HG02870 (cell line): ENCODE measurements around the gene PA2G4.
"Not testable (repeated sequence)": the region's sequence is repeated elsewhere in the genome, so short reads cannot be mapped to it uniquely, and the experiment has no call there.

ENCODE experiments used
- ATAC-seq: cut with Tn5 transposase; IDR thresholded peaks from one replicate; pipeline ENCODE4 v1.9.1; 2021; ENCODE audit warnings: mild to moderate bottlenecking, moderate library complexity; ENCODE audit not compliant: unreplicated experiment

PA2G4 gene

DNA sequence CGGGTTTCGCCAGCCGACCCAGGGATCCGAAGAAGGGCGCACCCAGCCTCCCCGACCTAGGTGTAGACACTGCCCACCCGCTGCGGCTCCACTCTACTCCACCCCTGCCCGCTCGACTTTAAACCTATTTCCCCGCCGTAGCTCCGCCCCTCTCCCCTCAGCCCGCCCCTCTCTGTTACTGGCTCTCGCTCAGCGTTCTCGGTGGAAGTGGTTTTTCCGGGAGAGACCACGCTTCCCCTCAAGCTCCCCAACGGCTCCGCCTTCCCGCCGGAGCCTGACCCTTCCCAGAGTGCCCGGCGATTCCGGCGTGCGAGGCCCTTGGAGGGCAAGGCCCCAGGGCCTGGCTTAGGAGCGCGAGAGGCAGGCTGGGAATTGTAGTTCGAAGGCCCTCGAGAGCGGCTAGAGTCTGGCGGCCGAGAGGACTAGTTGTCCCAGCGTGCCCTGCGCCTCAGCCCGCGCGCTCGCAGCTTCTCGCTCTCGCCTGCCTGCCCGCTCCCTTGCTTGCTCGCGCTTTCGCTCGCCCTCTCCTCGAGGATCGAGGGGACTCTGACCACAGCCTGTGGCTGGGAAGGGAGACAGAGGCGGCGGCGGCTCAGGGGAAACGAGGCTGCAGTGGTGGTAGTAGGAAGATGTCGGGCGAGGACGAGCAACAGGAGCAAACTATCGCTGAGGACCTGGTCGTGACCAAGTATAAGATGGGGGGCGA is at the start of gene PA2G4:
Gene PA2G4 (plus strand): TSS at position 451 of the 706 bp plus-strand sequence. CDS start 179 bp downstream, at position 630.
- peak; percentile 92 for ATAC-seq

DNA sequence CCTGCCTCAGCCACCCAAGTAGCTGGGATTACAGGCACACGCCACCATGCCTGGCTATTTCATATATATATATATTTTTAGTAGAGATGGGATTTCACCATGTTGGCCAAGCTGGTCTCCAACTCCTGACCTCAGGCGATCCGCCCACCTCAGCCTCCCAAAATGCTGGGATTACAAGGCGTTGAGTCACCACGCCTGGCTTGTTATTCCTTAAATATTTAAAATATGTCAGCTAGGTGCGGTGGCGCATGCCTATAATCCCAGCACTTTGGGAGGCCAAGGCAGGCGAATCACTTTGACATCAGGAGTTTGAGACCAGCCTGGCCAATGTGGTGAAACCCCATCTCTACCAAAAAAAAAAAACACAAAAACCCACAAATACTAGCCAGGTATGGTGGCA is 44.4 kb upstream of the PA2G4 start:
- not testable (repeated sequence) for ATAC-seq

DNA sequence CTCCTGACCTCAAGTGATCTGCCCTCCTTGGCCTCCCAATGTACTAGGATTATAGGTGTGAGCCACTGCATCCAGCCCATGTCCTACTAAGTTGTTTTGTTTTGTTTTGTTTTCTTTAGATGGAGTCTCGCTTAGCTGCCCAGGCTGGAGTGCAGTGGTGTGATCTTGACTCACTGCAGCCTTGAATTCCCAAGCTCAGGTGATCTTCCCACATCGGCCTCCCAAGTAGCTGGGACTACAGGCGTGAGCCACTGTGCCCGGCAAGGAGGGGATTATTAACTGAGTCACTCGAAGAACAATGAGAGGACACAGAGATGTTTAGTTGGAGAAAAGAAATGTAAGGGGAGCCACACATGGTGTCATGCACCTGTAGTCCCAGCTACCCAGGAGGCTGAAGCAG is 42.4 kb upstream of the PA2G4 start:
- ATAC-seq, result no peak

DNA sequence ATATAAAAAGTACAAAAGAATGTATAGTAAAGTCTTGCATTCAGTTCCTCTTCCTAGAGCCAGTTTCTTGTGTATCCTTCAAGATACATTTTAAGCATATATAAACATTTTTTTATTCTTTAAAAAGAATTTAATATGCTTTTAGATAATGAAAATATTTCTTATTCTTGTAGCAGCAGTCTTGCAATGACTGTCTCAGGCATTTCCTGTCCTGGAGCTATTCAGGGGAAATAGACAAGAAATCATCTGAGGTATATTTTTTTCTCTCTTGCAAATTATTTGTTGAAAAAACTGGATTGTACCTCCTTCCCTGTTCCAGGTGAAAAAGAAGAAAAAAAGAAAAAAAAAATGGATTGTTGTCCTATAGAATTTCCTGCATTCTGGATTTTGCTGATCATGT is 41.4 kb upstream of the PA2G4 start:
- ATAC-seq, result no peak

DNA sequence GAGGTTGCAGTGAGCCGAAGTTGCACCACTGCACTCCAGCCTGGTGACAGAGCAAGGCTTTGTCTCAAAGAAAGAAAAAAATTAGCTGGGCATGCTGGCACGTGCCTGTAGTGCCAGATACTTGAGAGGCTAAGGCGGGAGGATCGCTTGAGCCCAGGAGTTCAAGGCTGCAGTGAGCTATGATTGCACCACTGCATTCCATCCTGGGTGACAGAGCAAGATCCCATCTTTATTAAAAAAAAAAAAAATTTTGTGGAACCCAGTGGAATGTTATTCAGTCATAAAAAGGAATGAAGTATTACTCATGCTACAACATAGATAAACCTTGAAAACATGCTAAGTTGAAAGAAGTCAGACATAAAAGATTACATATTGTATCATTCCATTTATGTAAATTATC is 32.7 kb upstream of the PA2G4 start:
- ATAC-seq, result no peak

DNA sequence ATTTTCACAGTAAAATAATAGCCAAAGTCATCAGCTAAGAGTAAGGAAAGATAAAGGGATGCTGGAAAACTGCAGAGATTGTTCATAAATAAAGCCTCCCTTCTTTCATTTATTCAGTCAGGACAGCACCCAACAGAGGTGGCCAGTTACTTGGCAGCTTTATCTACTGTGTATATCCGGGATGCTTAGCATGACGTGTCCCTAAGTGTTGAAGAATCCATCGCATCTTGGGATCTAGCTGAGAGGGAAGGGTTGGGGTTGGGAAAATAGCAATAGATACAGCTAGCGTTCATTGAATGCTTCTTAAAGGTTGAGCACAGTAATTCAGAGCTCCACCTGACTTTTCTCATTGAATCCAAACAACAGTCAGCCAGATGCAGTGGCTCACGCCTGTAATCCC is 30.0 kb upstream of the PA2G4 start:
- ATAC-seq, result no peak

DNA sequence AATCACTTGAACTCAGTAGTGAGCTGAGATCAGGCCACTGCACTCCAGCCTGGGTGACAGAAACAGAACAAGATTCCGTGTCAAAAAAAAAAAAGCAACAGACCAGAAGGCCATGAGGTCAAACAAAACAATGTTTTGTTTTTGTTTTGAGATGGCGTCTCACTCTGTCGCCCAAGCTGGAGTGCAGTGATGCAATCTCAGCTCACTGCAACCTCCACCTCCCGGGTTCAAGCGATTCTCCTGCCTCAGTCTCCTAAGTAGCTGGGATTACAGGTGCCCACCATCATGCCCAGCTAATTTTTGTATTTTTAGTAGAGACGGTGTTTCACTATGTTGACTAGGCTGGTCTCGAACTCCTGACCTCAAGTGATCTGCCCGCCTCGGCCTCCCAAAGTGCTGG is 26.4 kb upstream of the PA2G4 start:
- ATAC-seq, result not testable (repeated sequence)

DNA sequence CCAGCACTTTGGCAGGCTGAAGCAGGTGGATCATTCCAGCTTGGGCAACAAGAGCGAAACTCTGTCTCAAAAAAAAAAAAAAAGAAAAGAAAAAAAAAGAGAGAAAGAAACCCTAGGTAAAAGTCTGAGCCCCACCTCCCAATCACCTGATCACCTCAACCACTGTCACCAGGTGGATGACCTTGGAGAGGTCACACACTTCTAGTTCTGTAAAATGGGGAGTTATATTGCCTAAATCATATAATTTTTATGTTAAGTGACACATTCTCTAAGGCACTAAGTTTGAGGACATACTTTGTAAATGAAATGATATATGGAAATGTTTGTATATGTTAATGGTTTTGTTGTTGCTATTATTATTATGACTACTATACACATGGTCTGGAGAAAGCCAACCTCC is 25.9 kb upstream of the PA2G4 start:
- no peak for ATAC-seq

DNA sequence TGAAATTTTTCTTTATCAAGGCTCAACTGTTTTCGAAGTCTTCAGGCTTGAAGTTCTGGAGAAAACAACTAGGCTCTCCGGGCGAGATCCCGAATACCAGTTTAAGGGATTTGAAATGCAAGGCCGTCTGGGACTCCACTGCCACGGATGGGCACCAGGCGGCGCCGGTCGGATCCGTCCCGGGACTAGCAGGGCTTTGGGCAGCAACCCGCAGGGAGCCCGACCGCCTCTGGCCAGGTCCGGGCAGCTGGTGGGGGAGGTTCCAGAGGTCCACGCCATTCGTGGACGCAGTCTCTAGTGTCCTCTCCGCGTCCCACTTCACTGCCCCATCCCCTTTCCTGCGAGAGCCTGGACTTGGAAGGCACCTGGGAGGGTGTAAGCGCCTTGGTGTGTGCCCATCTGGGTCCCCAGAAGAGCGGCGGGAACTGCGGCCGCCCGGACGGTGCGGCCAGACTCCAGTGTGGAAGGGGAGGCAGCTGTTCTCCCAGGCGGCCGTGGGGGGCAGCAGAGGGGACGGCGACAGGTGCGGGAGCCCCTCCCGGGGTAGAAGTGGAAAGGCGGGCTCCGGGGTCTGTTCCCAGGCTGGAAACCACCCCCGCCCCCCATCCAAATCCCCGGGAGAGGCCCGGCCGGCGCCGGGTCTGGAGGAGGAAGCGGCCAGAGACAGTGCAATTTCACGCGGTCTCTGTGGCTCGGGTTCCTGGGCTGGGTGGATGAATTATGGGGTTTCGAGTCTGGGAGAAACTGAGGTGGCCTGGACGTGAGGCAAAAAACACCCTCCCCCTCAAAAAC is 25.2 kb upstream of the PA2G4 start:
- no peak for ATAC-seq

DNA sequence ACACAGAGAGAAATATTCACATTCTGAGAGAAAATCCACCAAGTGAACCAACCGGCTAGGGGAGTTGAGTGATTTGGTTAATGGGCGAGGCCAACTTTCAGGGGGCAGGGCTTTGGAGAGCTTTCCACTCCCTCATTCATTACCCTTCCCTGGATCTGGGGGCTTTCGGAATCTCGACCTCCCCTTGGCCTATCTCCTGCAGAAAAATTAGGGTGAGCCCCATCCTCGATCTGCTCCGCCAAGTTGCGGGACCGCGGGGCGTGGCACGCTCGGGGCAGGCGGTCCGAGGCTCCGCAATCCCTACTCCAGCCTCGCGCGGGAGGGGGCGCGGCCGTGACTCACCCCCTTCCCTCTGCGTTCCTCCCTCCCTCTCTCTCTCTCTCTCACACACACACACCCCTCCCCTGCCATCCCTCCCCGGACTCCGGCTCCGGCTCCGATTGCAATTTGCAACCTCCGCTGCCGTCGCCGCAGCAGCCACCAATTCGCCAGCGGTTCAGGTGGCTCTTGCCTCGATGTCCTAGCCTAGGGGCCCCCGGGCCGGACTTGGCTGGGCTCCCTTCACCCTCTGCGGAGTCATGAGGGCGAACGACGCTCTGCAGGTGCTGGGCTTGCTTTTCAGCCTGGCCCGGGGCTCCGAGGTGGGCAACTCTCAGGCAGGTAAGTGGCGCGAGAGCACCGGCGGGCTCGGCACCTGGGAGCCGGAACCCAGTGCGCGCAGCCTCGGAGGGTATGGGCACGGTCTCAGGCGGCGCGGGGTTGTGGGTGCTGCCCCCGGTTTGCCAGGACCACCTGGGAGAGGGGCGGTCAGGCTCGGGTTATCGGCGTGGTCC is 24.4 kb upstream of the PA2G4 start, which contains the start of gene ERBB3:
Gene ERBB3 (plus strand): TSS at position 443 of the 833 bp plus-strand sequence. CDS start 136 bp downstream, at position 579.
- no peak for ATAC-seq

DNA sequence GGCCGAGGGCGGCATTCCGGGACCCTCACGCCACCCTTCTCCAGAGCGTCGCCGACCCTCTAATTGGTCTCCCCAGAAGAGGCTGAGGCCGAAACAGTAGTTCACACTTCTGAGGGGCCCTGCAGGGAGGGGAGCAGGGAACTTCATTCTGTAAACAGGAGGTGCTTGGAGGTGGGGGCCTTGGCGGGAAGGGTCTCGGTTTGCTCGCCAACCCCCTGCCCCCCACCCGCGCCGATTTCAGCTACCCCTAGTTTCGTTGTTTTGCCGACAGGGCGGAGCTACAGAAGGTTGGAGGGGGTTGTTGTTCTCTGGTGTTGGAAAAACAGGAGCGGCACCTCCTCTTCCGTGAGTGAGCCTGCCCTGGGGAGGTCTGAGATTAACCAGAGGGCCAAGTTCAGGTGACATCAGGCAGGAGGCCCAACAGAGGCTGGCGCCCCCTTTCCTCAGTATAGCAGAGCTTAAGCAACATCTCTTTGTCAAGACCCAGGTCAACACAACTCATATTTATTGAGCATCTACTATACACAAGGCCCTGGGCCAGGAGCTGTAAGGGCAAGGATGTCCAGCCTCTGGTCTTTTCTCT is 23.7 kb upstream of the PA2G4 start:
- no peak for ATAC-seq

DNA sequence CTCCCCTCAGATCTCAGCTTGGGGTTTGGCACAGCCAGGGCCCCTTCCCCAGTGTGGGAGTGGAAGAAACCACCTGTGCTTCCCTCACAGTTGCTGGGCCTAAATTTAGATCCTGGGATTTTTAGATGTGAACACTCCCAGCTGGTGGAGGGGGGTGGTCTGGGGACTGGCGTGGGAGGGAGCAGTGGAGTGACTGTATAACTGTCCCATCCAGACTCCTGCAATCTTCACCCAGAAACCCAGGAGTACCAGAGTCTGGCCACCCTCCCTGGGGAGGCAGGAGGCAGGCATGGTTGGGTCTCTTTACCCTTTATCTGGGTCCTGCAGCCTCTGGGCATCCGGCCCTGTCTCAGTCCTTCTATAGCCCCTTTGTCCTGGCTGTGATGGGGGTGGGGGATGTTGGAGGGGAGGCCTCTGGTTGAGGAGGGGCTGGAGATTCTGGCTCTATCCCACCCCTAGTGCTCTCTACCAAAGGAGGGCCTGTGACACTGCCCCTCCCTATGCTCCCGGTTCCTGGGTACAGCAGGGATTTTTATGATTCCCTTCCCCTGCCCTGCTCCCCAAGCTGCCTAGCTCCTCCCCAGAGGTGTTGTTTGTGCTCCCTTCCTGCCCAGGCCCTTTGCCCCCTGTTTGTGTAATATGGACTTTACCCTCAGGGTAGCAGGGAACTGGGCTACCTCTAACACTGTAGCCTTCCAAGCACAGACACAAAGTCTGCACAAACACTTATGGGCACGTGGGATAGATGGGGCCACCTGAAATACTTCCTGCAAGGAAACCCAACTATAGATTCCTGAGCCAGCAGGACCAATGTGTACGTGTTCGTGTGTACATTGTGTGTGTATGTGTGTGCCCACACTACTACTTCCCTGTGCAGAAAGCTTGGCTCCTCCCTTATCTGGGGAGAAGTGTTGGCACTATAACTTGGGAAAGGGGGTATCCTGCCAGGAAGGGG is 22.7 kb upstream of the PA2G4 start:
- no peak for ATAC-seq

DNA sequence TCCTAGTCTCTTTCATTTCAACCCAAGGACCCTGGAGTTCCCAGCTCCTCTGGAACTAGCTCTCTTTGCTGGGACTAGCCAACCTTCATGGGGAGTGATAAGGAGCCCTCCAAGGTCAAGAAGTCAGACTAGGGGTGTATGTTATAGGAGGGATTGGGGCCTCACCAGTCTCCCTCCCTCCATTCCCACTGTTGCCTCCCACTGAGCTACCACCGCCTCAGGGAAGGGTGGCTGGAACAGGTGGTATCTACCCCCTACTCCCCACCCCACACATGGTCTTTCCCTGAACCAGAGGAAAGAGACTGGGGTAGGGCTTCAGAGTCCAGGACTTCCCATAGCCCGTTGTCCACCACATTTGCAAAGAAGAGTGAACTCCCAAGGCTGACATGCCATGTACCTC is 22.0 kb upstream of the PA2G4 start:
- no peak for ATAC-seq

DNA sequence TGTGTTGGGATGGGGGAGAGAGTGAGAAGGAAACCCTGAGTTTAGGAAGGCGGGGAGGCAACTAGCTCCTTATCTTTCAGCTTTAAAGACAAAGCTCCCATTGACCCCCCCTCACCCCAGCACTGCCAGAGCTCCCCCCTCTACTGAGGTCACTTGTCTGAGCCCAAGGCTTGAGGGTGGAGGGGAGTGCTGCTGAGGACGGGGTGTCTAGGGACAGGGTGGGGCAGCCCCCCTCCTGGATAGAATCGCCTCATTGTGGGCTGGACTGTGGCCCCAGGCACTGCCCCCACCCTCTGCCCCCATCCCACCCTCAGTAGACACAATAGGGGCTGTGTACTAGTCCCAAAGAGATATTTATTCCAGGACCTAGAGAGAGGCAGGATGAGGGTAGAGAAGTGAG is 21.4 kb upstream of the PA2G4 start:
- no peak for ATAC-seq

DNA sequence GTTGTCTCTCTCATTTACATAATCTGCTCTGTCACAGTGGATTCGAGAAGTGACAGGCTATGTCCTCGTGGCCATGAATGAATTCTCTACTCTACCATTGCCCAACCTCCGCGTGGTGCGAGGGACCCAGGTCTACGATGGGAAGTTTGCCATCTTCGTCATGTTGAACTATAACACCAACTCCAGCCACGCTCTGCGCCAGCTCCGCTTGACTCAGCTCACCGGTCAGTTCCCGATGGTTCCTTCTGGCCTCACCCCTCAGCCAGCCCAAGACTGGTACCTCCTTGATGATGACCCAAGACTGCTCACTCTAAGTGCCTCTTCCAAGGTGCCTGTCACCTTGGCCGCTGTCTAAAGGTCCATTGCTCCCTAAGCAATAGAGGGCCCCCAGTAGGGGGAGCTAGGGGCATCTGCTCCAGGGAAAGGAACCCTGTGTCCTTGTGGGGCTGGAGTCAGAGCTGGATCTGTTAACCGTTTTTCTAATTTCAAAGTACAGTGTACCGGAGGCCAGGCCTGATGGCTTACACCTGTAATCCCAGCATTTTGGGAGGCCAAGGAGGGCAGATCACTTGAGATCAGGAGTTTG is 19.3 kb upstream of the PA2G4 start:
- no peak for ATAC-seq

DNA sequence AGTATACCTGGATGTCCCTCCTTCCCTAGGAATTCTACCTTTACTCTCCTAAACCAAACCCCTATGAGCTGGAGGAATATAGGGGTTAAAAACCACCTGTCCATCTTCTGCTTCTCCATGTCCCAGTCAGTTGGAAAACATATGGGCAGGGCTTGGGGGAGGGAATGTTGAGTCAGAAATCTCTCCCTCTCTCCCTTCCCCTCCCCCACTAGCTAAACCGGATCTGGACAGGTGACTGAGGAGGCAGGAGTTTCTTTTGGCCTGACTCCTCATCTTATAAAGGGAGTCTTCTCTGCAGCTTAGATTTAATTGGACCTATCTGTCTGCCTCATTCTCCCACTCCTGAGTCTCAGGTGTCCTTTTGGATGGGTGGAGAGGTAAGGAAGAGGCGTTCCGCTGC is 18.3 kb upstream of the PA2G4 start:
- ATAC-seq, result no peak

DNA sequence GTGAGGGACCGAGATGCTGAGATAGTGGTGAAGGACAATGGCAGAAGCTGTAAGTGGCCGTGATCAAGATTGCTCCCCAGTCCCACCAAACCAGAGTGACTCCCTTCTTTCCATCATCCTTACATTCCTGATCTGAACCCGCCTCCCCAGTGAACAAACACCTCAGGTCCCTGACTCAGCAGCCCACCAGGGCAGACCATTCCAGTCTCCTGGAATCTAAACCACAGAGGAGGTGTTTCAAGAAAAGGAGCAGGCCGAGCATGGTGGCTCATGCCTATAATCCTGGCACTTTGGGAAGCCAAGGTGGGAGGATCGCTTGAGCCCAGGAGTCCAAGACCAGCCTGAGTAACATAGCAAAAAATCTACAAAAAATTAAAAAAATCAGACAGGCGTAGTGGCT is 17.8 kb upstream of the PA2G4 start:
- ATAC-seq, result no peak

DNA sequence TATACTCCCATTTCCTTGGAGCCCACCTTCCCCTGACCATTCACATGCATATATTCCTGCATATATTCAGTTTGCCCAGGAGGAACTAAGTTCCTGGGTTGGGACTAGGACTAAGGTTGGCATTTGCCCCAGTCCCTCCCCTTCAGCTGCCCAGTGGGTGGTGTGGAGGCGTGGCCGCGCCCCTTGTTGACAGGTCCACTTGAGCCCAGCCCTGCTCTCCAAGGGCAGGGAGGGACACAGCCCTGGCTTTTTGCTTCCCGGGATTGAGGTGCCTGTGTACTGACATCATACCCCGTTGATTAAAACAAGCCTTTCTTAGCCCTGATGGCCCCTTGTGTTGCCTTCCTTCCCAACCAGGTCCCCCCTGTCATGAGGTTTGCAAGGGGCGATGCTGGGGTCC is 17.1 kb upstream of the PA2G4 start:
- ATAC-seq, result no peak

DNA sequence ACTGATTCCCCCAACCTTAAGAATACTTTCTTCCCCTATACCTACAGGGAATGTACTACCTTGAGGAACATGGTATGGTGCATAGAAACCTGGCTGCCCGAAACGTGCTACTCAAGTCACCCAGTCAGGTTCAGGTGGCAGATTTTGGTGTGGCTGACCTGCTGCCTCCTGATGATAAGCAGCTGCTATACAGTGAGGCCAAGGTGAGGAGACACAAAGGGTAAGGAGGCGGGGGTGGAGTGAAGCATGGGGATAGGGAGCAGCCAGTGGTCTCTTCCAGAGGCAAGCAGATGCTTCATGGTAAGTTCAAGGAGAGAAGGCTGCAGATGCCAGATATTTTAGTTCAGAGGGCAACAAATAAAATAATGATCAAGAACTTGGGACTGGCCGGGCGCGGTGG is 6.6 kb upstream of the PA2G4 start:
- ATAC-seq, result no peak

DNA sequence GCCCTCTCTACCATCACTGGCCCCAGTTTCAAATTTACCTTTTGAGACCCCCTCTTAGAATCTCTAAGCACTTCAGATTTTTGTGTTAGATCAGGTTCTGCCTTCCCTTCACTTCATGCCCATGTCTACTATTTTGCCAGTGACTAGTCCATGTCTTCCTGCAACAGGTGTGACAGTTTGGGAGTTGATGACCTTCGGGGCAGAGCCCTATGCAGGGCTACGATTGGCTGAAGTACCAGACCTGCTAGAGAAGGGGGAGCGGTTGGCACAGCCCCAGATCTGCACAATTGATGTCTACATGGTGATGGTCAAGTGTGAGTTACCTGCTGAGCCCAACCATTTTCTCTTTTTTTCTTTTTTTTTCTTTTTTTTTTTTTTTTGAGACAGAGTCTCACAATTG is 5.8 kb upstream of the PA2G4 start:
- no peak for ATAC-seq
